Measurements from ENCODE around the gene SYT1.

GRCh38 chr12:79023261-79023660 lies 158.7 kb downstream of the SYT1 start:
- TF ChIP-seq CTCF (IDR thresholded peaks at IDR 0.05; ENCODE audit: low read depth, low read length) (no peak), POLR2A (IDR thresholded peaks at IDR 0.05; ENCODE audit: extremely low read depth, insufficient read length) (no peak), MAX (IDR thresholded peaks at IDR 0.05; ENCODE audit: low read depth, low read length) (no peak)
